ENCODE results near the gene RASSF4.

RASSF4 gene

DNA sequence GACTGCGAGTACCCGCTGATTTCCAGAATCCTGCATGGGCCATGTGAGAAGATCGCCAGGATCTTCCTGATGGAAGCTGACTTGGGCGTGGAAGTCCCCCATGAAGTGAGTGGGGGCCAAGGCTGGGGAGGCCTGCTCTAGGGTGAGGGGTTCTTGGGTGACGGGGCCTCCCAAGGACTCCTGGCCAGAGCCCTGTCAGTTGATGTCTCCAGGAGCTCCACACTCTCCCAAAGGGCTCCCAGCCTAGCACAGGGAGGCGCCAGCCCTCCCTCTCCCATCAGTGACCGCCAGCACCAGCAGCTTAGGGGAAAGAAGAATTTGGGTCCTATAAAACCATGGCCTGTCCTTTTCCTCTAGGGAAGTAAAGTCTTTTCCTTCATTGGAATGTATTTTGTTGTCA lies 31.4 kb downstream of the RASSF4 start:
- FAIRE-seq: no peak

- FAIRE-seq: no peak
These were observed 32.0 kb downstream of the RASSF4 start for GRCh38 chr10:44991571-44991970.

DNA sequence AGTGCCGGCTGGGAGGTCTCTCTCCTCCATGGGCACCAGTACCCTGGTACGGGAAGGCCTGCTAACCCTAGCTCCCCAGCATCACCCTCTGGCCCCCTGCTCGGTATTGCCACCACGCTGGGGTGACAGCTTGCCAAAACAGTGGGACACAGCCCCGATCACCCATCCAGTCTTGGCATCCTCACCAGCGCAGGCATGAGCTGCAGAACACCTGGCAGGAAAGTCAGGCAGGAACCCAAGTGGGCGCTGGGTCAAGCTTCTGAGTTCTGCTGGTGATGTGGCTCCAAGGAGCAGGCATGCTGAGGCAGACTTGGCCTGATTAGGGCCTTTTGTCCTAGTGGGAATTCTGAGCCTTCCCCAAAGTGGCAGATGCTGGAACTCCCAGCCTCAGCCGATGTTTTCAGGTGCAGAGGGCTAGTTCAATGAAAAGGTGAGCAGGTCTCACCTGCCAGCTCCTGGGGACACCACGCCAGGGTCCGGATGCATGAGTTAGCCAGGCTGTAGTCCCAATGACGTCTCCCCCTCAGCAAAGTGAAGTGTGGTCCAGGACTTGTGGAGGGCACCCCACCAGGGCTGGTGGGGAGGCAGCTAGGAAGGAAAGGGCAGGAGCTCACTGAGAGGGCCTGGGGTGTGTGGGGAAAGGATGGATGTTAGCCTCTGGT lies 32.6 kb downstream of the RASSF4 start:
- no peak for FAIRE-seq

DNA sequence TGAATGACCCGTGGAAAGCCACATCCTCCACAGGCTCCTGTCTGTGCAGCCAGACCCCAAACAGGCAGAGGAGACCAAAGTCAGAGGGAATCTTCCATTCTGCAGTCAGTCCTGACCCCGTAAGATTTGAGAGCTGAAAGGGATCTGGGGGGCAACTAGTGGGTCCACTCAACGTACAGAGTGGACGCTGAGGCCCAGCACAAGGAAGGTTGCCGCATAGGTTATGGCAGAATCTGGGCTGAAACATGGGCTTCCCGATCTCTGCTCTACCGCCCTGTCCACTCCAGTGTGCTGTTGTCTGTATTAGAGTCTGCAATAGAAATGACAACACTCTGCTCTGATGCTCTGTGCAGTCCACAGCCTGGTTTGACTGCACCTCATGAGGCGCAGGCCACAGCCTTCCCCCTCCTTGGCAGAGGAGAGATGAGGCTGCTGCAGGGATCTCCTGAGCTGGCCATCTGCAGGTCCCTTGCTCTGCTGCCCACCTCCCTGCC lies 33.2 kb downstream of the RASSF4 start:
- no peak for FAIRE-seq

DNA sequence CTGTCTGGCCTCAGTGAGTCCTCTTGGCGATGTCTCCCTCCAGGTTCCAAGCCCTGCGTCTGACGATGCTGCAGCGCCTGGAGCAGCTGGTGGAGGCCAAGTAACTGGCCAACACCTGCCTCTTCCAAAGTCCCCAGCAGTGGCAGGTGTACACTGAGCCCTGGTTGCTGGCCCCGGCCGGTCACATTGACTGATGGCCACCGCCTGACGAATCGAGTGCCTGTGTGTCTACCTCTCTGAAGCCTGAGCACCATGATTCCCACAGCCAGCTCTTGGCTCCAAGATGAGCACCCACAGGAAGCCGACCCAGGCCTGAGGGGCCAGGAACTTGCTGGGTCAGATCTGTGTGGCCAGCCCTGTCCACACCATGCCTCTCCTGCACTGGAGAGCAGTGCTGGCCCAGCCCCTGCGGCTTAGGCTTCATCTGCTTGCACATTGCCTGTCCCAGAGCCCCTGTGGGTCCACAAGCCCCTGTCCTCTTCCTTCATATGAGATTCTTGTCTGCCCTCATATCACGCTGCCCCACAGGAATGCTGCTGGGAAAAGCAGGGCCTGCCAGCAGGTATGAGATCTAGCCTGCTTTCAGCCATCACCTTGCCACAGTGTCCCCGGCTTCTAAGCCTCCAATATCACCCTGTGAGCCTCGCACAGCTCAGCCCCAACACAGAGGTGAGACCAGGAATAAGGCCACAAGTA lies 33.8 kb downstream of the RASSF4 start:
- no peak for FAIRE-seq

GRCh38 chr10:44993922-44994751 lies 34.5 kb downstream of the RASSF4 start:
- FAIRE-seq: no peak

DNA sequence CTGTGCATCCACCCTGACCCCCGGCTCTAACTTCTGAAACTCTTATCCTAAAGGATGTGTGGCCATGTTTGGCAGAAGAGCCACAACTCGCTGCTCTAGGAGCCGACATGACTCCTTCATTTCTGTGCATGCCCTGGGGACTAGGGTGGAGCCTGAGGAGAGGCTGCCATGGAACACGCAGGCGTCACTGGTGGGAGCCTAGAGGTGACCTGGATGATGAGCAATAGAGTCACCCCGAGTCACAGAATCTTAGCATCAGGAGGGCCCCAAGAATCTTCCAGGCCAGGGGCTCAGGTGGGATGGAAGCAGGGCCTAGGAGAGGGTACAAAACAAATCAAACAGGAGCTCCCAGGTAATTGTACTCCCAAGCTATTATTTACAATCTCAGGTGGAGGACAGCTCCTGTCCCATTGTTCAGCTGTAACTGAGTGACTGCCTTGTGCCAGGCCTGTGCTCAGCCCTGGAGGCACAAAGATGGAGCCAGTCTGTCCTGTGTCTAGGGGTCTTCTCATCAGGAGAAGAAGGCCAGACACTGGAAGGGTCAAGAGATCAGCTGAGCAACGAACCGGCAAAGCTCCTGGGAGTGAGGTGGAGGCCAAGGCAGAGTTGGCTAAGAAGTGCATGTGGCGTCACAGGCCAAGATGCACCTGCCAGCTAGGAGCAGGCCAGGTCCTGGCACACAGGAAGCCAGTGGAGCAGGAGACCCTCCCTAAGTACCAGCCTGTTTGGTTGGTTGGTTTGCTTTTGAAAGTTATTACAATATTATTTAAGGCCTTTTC lies 35.3 kb downstream of the RASSF4 start:
- FAIRE-seq: no peak

DNA sequence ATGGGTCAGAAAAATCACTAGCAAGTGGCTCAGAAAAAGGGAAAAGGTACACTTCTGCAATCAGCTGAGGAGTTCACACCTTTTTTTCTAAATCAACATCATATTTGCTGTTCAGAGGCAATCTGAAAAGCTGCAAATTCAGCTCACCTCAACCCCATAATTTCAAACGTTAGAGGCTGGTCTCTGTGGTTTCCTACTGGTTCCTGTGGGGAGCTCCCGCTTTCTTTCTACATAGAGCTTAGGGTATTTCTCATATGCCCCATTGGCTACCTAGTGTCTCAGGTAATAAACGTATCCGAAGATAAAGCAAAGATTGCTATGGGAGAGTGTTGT lies 35.9 kb downstream of the RASSF4 start:
- no peak for FAIRE-seq

DNA sequence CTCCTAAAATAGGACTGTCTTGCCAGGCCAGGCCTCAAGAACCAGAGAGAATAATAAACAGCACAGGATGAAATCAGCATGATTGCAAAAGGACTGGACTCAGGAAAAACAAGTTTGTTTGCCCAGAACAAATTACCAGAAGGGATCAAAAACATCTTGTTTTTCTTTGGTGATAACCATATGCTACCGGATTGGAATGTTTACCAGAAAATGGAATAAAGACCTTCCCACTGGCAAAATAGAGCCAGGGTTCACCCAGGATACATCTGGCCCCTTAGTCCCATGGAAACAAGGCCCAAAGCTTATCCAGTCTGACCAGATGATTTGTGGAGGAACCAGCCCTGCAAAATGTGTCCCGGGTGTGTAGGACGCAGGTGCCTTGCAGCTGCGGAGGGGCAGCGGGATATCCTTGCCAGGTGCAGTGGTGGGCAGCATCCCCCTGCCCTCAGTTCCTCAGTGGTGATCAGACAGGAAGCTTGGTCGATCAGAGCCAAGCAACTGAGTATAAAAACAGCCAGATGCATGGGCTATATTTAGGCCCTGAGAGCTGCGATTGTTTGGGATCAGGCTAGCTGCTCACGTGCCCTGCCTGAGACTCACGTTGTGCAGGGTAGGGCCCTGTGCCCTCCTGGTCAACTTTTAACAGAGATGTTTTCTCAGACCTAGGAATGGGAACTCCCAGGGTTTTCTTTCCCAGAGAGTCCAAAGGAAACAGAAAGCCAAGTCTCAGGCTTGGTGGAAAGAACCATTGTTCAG lies 36.5 kb downstream of the RASSF4 start:
- FAIRE-seq: no peak

DNA sequence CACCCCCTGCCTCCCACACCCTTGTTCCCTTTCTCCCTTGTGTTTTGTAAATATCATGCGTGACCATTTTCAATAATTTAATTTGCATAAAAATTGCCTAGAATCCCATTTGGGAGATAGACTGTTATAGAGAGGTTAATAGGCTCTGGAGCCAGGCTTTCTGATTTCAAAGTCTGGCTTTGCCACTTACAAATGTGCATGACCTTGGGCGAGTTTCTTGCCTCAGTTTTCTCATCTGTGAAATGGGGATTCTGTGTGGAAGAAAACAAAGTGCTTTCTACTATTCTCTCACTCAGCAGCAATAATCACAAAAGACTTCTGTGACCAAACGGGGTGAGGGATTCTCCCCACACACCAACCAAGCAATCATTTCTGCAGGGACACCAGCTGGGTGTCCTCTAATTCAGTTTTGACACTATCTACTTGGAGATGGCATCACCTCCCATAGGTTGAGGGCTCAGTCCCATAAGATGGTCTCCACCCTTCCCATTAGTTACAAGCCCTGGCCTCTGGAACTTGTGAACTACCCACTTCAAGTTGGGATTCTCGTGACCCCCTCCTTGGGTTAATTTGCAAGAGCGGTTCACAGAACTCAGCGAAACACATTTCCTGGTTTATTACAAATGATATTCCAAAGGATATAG lies 37.6 kb downstream of the RASSF4 start:
- no peak for FAIRE-seq

DNA sequence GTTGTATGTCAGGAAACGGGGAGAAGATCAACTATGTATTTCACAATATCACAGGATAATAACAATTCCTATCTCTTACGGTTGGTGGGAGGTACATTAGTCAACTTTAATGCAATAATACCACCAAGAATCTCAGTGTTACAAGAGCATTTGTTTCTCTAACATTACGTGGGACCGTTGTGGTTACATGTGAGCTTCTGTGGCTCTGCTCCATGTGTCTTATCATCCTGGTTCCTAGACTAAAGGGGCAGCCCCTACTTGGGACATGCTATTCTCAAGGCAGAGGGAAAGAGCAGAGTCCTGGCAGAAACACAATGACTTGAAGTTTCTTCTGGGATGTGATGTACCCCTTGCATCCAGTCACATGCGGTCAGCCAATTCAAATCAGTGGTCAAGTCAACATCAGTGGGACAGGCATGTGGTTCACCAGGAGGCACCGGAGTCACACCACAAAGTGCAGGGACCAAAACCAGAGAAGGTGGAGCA lies 38.6 kb downstream of the RASSF4 start:
- FAIRE-seq: no peak

GRCh38 chr10:45000138-45000751 lies 40.6 kb downstream of the RASSF4 start:
- no peak for FAIRE-seq

- FAIRE-seq: no peak
These were observed 41.3 kb downstream of the RASSF4 start, which contains the start of gene ZNF22 for GRCh38 chr10:45000752-45001380. Gene ZNF22, plus strand, starts transcription at chr10:45000923. Its CDS starts 2,446 bp downstream, at chr10:45003369.

GRCh38 chr10:45001381-45002148 lies 42.0 kb downstream of the RASSF4 start:
- peak; percentile 43 for FAIRE-seq

DNA sequence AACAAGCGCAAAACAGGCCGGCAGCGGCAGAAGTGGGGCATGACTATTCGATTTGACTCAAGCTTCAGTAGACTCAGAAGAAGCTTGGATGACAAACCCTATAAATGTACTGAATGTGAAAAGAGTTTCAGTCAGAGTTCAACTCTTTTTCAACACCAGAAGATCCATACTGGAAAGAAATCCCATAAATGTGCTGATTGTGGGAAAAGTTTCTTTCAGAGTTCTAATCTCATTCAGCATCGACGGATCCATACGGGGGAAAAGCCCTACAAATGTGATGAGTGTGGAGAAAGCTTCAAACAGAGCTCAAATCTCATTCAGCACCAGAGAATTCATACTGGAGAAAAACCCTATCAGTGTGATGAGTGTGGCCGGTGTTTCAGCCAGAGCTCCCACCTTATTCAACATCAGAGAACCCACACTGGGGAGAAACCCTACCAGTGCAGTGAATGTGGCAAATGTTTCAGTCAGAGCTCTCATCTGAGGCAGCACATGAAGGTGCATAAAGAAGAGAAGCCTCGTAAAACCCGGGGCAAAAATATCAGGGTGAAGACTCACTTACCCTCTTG lies 43.9 kb downstream of the RASSF4 start:
- no peak for FAIRE-seq

DNA sequence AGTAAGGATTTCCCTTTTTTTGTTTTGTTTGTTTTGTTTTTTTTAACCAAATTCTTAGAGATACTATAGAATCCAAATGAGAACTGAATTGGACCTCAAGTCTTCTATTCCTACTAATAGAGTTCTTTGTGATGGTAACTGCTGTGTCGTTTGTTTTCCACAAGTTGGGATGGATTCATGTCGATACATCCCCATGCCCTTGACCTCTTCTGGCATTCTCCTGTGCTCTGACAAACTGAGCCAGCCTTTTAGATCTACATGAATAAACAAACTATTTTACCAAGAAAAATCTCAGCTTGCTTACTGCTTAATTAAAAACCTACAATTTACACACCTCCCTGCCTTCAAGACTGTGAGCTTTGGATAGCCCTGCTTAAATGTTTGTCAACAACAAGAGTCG lies 45.1 kb downstream of the RASSF4 start:
- no peak for FAIRE-seq

GRCh38 chr10:45005284-45005683 lies 45.7 kb downstream of the RASSF4 start:
- no peak for FAIRE-seq

DNA sequence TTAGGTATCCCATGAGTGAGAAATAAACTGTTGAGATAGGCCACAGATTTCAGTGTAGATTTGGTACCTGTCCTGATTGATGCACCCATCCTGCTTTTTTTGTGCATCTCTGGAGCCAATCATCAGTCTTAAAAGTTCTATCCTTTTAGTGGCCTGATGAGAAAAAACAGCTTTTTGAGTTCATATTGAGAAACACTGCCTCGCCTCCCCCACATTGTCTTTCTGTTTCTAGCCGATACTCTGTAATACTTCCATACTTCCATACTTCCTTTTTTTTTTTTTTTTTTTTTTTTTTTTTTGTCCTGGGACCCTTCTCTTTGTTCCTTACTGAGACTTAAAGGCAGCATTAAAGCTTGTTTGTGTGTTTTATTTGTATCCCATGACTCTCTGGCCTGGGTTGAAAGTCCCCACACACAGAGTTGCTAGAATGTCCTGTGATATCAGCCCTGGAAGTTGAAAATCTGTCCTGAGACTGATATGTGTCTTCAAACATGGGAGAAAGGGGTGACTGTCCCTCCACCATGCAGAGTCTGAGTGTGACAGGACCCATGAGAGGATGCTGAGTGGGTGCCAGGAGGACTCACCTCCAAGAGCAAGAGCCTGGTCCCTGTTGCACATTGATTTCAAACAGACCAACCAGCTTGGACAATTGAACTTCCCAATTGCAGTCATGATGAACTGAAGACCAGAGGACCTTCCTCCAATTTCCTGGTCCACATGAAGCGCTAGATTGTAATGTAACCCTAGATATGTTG lies 46.9 kb downstream of the RASSF4 start:
- FAIRE-seq: no peak
